DOHH2 (cell line): Measurements from ENCODE around the gene TMTC2.

Source experiments
- CTCF ChIP-seq: fragments of 200-600 bp; sonication (generic); IDR thresholded peaks from one replicate; pipeline ENCODE4 v1.5.1; 2014; ENCODE audit warnings: antibody characterized with exemption, mild to moderate bottlenecking, low read depth, low read length; ENCODE audit not compliant: poor library complexity, severe bottlenecking
- EZH2phosphoT487 ChIP-seq: fragments of 200-600 bp; sonication (generic); IDR thresholded peaks from 2 replicates; pipeline ENCODE4 v1.6.1; 2017; ENCODE audit warnings: borderline replicate concordance, mild to moderate bottlenecking, antibody characterized with exemption, low read length, moderate library complexity, mixed read lengths

GRCh38 chr12:82723093-82723492 is 36.4 kb downstream of the TMTC2 start:
- TF ChIP-seq CTCF (no peak), EZH2phosphoT487 (no peak)
